Fibroblast of skin of scalp (primary cell): ENCODE measurements around the gene GABRR2.

Experiments used
- DNase-seq: peaks from one replicate; pipeline ENCODE4 v3.0.0-alpha.2; 2013

GABRR2 gene

GRCh38 chr6:89290401-89291155 is 24.5 kb downstream of the GABRR2 start:
- no peak for DNase-seq

GRCh38 chr6:89289710-89290109 is 25.4 kb downstream of the GABRR2 start:
- no peak for DNase-seq

- DNase-seq: no peak
These were observed 27.6 kb downstream of the GABRR2 start for GRCh38 chr6:89287351-89288028.

- no peak for DNase-seq
These were observed 28.6 kb downstream of the GABRR2 start for GRCh38 chr6:89286516-89286915.

- DNase-seq: no peak
These were observed 29.9 kb downstream of the GABRR2 start for GRCh38 chr6:89284963-89285735.

- DNase-seq: no peak
These were observed 31.0 kb downstream of the GABRR2 start for GRCh38 chr6:89284081-89284480.

- DNase-seq: no peak
These were observed 32.4 kb downstream of the GABRR2 start for GRCh38 chr6:89282749-89283148.

GRCh38 chr6:89281779-89282246 is 33.3 kb downstream of the GABRR2 start:
- peak; percentile 18 for DNase-seq

GRCh38 chr6:89278956-89279355 is 36.1 kb downstream of the GABRR2 start:
- no peak for DNase-seq

- no peak for DNase-seq
These were observed 39.2 kb downstream of the GABRR2 start for GRCh38 chr6:89275900-89276299.

GRCh38 chr6:89273816-89274215 is 41.3 kb downstream of the GABRR2 start:
- DNase-seq: no peak

- DNase-seq: no peak
These were observed 42.5 kb downstream of the GABRR2 start for GRCh38 chr6:89272596-89272995.

GRCh38 chr6:89270951-89271721 is 44.0 kb downstream of the GABRR2 start:
- no peak for DNase-seq

GRCh38 chr6:89269981-89270380 is 45.1 kb downstream of the GABRR2 start:
- no peak for DNase-seq

- DNase-seq: no peak
These were observed 45.8 kb downstream of the GABRR2 start for GRCh38 chr6:89269252-89269651.

GRCh38 chr6:89268776-89269175 is 46.3 kb downstream of the GABRR2 start:
- no peak for DNase-seq

GRCh38 chr6:89267918-89268317 is 47.2 kb downstream of the GABRR2 start:
- no peak for DNase-seq

GRCh38 chr6:89264296-89264695 is 50.8 kb downstream of the GABRR2 start:
- no peak for DNase-seq

- no peak for DNase-seq
These were observed 54.3 kb downstream of the GABRR2 start for GRCh38 chr6:89260832-89261231.

- no peak for DNase-seq
These were observed 54.8 kb downstream of the GABRR2 start for GRCh38 chr6:89260310-89260709.

GRCh38 chr6:89258912-89259311 is 56.2 kb downstream of the GABRR2 start:
- DNase-seq: no peak

GRCh38 chr6:89257781-89258180 is 57.3 kb downstream of the GABRR2 start:
- no peak for DNase-seq

GRCh38 chr6:89257346-89257745 is 57.8 kb downstream of the GABRR2 start:
- no peak for DNase-seq
